Retina (tissue), 1 donor: ENCODE results near the gene DNAJC16.
A peak's percentile ranks its signal among the peaks of the same experiment; 100 is the strongest.

Experiments used
- DNase-seq: peaks from one replicate; pipeline ENCODE4 v3.0.0-alpha.2; 2016

The DNAJC16 gene

DNA sequence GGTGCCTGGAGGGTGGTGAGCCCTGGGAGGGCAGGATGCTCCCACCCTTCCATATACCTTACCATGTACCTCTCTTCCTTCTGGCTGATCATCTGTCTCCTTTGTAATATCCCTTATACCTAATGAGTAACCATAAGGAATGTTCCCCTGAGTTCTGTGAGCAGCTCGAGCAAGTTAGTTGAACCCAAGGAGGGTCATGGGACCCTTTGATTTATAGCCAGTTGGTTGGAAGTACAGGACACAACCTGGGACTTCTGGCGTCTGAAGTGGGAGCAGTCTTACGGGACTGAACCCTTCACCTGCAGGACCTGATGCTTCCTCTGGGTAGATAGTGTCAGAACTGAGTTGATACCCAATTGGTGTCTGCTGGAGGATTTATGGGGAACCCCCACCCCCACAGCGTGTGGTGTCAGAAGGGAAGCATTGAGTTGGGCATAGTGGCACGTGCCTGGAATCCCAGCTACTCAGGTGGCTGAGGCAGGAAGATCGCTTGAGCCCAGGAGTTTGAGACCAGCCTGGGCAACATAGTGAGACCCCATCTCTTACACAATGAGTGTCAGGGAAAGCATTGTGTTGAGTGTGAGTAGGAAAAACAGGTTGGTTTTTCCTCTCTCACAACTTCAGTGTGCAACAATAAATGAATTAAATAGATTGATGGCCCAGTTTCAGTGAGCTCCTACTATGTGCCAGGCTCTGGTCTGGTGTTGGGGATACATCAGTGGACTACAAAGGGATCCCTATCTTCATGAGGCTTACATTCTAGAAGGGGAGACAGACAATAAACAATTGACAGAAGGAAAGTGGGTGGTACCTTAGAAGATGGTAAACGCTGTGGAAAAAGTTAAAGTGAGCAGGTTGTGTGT, 16.0 kb downstream of the DNAJC16 start:
- no peak for DNase-seq

DNA sequence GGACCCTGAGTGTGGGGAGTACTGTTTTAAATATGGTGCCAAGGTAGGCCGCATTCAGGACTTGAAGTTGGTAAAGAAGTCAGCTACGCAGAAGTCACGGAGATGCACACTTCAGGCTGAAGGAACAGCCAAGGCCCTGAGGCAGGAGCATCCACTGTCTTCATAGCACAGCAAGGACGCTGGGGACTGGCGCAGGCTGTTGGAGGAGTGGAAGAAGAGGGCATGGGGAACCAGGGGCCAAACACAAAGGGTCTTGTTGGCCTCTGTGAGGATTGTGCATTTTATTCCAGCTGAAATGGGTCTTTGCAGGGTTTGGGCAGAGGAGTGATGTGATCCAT, 16.6 kb downstream of the DNAJC16 start:
- no peak for DNase-seq

DNA sequence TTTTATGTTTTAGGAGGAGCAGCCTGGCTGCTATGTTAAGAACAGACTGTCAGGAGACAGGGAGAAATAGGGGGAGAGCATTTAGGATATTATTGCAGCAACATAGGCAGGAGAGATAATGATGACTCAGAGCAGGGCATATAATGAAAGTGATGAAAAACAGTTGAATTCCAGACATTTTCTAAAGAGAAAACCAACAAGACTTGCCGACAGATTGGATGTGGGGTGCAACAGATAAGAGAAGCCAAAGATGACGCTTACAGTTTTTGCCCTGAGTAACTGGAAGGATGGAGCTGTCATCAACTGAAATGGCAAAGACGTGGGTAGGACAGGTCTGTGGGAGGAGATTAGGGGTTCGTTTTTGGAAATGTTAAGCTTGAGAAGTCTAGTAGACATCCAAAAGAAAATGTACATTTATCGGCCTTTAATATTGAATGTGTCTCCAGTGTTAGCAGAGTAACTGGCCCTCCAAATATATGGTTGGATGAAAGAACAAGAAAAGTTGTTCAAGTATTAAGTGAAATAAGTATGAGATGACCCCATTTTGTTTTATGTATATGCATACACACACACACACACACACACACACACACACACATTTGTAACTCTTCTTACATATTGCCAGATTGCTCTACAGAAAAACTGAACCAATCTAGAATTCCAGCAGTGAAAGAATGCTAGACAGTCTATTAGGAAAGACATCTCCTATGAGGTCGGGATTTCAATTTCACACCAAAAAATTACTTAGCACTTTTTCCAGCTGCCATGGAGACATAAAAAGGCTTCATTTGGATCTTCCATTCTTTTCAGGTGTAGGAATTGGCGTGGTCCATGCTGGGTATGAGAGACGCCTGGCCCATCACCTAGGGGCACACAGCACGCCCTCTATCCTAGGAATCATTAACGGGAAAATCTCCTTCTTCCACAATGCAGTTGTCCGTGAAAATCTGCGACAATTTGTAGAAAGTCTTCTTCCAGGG, 17.2 kb downstream of the DNAJC16 start:
- DNase-seq: no peak

DNA sequence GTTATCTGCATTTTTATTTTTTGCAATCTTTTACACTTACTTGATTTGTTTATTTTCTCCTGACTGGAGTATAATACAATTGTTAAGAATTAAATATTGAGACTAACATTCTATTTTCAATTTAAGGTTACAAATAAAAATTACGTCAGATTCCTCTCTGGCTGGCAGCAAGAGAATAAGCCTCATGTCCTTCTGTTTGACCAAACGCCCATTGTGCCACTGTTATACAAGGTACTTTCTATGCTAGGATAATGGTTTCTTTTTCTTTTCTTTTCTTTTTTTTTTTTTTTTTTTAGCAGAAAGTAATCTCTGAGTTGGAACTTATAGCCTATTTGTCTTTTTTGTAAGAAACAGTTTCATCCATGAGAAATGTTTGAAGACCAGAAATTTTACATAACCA, 20.0 kb downstream of the DNAJC16 start:
- DNase-seq: no peak

DNA sequence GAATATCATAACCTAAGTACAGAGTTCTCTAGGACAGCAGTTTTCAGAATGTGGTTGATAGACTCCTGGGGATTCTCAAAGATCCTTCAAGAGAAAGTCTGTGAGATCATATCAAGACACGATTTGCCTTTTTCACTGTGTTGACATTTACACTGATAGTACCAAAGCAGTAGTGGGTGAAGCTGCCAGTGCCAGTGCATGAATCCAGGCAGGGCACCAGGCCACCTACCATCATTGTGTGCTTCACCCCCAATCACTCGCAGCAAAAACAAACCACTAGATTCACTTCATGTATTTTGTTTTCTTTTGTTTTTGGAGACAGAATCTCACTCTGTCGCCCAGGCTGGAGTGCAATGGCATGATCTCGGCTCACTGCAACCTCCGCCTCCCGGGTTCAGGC, 23.9 kb downstream of the DNAJC16 start:
- no peak for DNase-seq

DNA sequence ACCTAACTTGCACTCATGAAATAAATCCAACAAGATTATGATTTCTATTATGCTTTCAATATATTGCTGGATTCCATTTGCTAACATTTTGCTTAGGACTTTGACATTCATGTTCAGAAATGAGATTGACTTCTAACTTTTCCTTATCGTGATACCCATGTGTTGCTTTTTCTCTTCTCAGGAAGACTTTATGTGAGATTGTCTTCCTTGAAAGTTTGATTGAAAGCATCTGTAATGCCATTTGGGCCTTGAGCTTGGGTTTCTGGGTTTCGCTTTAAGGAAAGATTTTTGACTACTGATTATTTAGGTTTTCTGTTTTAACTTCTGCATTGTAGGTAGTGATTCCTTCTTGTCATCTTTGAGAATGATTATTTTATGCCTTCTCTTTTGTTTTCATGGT, 30.4 kb downstream of the DNAJC16 start:
- no peak for DNase-seq

DNA sequence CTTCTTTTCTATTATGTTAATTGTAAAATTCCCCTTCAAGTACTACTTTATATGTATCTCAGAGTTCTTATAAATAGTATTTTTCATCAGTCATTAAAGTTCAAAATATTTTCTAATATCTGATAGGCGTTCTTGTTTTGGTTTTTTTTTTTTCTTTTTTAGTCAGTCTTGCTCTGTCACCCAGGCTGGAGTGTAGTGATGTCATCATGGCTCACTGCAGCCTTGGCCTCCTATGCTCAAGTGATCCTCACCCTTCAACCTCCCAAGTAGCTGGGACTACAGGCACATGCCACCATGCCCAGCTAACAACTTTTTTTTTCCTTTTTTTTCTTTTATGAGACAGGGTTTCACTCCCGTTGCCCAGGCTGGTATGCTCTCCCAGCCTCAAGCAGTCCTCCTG, 30.9 kb downstream of the DNAJC16 start:
- no peak for DNase-seq

DNA sequence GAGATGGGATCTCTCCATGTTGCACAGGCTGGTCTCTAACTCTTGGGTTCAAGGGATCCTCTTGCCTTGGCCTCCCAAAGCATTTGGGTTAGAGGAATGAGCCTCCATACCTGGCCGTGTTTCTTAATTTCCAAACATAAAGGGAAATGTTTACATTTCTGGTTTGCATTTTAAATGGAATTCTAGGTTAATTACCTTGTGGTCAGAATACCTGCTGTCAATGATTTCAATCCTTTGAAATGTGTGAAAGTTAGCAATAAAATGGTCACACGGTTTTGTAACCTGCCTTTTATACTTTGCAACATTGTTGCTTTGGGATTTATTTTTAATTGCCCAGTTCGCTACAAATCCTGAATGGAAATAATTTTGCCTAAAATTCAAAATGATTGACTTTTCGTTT, 31.9 kb downstream of the DNAJC16 start:
- DNase-seq: no peak

DNA sequence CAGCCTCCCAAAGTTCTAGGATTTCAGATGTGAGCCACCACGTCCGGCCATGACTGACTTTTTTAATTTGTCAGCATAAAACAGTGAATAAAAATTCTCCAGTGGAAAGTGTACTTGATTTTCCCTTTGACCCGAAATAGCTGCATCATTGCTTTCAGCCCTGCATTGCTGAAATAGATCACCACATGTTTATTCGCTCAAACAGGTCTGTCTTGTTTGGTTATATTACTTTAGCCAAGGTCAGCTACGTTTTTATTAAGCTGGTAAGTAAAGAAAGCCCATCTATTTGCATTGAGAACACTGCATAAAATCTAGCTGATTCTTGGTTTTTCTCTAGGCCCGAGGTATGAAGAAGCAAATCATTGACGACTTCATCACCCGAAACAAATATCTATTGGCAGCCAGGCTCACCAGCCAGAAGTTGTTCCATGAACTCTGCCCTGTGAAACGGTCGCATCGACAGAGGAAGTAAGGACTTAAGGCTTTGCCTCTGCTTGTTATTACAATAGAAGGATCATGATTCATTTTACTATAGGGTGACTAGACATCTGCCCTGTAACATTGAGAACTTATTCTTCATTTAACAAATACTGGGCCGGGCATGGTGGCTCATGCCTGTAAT, 32.7 kb downstream of the DNAJC16 start:
- DNase-seq: no peak

DNA sequence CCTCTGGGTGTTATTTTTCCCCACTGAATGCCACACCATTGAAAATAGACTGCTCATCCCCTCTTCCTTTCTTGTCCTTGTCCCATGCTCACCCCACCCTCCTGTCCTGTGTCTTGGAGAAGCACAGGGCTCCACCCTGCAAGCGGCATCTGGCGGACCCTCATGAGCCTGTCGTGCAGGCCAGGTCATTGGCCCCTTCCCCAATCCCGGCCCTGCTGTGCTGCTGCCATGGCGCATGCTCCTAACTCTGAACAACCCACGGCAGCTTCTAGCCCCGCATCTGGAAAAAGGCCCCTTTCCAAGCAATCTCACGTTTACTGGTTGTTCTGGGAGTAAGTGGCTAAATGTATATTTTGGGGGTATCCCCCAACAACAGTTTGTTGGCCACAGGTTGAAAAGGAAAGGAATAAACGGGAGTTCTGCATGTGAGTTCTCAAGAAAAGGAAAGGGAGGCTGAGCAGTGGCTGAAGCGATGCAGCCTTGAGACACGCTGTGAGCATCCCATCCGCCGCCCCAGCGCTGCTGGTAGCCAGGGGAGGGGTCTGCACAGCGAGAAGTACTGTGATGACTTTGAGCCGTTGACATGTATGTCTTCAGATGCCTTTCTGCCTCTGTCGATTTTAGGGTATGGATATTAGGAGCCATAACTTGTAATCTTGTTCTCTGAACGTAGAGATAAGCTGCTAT, 41.9 kb downstream of the DNAJC16 start:
- DNase-seq: no peak

DNA sequence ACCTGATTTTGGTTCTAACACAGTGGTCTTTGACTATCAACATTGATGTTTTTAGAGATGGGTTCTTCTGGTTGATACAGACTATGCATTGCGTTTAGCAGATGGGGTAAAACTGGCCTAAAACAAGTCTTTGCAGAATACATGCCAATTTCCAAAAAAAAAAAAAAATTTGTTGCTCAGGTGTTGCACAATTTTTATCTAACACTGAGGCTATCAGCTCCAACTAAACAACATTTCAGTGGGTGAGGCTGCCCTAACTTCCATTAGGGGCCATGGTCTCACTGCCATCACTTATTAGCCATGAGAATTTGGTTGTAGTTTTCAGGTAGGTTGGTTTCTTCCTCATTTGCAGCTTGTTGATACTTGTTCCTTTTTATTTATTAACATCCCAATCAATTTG, 44.2 kb downstream of the DNAJC16 start:
- no peak for DNase-seq

DNA sequence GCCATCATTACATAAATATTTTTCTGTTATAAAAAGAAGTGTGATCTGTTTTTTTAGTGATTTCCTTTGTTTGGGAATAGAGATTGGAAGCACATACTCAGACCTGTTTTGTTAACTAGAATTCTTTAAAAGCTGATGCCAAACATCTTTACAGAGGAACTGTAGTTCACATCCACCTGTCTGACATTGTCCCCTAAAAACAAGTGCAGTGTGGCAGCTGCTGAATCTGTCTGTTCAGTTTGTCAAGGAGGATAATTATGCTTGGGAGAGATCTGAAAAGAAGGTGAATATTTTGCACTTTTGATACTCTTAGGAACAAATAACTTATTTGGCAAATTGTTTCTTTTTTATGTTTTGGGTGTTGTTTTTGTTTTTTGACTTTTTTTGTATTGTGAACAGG, 44.6 kb downstream of the DNAJC16 start:
- DNase-seq: no peak

DNA sequence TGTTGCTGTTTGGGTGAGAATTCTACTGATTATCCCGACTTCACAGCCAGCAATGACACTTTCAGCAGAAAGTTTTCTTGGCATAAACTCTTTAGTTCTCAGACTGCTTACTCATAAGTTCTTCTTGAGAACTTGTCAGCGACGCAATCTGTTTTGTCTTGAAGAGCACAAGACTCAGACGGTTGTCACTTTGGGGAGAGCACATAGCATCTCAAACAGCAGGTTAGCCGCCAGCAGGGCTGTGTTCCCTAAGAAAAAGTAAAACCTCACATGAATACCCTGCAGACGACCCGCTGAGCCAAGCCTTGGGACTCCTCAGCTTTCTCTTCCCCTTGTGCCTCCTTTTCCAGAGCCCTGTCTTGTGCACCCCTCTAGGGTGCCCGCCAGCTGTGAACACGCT, 46.8 kb downstream of the DNAJC16 start:
- no peak for DNase-seq

DNA sequence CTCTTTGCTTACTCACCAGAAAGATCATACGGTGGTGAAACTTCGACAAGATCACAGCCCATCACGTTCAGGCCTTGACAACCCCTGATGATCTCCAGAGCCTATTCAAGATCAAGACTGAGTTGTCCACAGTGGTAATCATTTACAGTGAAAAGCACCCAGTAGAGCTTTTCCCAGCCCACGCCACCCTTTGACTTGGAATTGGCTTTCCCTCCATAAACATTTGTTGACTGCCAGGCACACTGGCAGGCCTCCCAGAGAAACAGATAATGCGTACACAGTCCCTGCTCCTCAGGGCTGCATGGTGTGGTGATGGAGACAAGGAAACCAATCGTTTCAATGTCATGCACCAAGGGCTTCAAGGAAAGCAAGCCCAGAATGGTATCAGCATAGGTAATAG, 48.1 kb downstream of the DNAJC16 start:
- DNase-seq: no peak

DNA sequence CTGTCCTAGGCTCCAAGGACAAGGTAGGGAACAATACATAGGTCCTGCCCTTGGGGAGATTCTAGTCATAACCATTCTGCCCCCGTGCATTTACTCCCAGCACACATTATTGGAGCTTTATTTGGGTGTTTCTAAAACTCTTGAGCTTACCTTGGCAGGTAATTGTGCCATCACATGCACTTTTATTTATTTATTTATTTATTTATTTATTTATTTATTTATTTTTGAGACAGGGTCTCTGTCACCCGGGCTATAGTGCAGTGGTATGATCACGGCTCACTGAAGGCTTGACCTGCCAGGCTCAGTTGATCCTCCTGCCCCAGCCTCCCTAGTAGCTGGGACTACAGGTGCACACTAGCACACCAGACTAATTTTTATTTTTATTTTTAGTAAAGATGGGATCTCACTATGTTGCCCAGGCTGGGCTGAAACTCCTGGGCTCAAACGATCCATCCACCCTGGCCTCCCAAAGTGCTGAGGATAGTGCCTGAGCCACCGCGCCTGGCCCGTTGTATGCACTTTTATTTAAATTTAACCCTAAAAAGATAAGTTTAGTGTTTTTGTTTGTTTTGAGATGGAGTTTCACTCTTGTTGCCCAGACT, 49.0 kb downstream of the DNAJC16 start:
- DNase-seq: no peak

DNA sequence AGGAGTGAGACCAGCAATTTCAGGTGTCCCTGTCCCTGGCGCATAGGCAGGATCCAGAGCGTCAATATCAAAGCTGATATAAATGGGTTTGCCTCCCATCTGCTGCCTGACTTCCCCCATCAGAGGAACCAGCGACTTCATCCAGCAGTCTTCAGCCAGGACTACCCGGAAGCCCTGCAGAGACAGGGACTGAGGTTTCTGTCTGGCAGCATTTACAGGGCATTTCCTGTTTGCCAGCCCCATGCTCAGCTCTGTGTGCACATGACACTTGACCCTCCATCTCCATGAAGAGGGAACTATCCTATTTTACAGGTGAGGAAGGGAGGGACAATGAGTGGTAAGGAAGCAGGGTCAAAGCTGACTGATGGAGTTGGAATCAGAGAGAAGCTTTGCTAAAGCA, 51.0 kb downstream of the DNAJC16 start:
- no peak for DNase-seq

DNA sequence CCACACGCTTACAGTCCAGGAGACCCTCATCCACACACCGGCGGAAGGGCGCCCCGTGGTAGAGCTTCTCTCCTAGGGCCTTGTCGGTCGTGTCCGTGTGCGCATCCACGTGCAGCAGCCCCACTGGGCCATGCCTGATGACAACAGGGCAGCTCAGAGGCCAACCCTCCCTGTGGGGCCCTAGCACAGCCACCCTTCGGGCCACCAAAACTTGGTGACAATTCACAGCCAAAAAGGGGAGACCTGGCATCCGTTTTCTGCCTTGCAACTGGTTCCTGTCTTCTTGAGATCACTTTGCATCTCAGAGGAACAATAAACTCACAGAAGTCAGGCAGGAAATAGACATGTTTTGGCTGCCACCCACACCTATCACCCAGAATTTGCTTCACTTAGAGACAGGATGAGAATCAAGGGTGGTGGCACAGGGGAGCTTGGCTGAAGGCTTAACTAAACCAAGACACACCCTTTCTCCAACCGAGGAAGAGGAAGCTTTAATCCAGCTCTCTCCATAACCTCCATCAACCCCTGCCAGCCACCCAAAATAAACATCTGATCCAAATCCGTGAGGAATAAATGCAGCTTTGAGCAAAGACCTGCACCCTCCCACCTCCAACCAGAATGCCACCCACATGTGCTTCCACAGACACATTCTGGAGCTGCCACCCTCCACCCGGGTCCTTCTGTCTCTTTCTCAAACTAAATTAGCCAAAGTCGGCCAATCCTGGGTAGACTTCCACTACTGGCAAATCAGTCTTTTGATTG, 52.5 kb downstream of the DNAJC16 start:
- DNase-seq: no peak

DNA sequence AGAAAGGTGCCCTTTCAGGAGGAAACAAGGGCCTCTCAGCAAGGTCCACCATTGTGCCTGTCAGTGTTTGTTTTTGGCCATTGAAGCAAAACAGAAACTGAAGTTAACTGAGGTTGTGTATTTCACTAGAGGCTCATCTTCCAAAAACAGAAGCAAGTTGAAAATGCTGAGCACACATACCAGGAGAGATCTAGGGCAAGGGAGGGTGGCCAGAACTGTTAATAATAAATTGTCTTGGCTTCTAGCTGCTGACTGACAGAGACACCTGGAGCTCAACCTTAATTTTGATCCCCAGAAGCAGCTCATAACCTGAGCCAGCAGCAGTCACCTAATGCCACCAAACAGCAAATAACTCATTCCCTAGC, 53.0 kb downstream of the DNAJC16 start:
- DNase-seq: no peak

DNA sequence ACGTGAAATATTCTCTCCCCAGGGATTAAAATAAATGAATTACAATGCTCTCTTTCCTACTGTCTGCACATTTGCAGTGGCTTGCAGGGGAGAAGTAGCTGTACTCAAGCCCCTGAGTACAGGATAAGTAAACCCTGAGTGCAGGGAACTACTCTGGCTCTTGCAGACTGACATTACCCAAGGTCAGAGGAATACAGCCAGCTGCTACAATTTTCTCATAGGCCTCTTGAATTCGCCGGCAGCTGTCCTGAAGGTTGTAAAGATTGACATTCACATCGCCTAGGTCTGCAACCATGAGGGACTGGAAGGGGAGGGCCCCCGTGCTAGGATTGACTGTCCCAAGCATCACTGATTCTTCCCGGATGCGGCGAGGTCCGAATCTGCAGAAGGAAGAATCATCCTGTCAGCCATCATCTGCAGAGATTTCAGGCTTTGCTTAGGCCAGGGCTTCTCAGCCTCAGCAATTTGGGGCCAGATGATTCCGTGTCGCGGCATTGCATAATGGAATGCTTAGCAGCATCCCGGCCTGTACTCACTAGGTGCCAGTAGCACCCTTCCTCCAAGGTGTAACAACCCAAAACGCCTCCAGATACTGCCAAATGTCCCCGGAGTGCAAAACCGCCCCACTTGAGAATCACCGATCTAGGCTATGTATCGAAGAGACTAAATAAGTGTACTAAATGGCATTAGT, 56.5 kb downstream of the DNAJC16 start:
- no peak for DNase-seq

DNA sequence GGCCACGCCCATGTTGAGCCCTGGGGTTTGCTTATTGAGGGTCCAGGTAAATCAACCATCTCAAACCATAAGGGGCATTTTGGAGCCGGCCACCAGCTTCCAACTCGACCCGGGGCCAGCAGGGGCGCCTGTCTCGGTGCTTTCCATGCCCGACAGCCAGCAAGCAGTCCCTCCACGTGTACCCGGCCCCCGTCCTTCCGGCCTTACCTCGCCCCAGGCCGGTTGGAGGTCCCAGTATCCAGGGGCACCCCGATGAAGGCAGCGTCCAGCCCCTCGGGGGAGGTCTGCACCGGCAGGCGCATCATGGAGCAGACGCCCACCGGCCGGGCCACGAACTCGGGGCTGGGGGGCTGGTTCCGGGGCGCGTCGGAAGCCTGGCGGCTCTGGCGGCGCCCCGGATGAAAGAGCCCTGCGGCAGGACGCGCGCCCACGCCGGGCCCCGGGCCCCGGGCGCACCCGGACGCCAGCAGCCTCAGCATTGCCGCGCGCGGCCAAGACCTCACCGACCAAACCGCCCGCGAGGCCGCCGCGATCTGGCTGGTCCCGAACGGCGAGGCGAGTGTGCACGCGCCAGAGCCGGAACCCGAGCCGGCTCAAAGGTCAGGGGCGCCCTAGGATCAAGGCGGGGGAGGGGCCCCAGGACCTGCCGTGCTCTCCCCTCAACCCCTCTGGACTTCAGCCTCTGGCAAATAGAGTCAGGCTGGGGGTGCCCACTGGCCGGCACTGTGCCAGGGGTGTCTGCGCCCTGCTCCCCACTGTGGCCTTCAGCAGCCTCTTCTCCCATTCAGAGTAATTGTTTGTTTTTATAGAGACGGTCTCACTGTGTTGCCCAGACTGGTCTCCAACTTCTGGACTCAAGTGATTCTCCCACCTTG, 58.1 kb downstream of the DNAJC16 start, which contains the start of gene AGMAT:
Gene AGMAT (minus strand): TSS at position 563 of the 875 bp plus-strand sequence. CDS start 84 bp downstream, at position 479.
- DNase-seq: peak; percentile 72
